Measurements from ENCODE around the gene UBE3D.

Gene UBE3D

DNA sequence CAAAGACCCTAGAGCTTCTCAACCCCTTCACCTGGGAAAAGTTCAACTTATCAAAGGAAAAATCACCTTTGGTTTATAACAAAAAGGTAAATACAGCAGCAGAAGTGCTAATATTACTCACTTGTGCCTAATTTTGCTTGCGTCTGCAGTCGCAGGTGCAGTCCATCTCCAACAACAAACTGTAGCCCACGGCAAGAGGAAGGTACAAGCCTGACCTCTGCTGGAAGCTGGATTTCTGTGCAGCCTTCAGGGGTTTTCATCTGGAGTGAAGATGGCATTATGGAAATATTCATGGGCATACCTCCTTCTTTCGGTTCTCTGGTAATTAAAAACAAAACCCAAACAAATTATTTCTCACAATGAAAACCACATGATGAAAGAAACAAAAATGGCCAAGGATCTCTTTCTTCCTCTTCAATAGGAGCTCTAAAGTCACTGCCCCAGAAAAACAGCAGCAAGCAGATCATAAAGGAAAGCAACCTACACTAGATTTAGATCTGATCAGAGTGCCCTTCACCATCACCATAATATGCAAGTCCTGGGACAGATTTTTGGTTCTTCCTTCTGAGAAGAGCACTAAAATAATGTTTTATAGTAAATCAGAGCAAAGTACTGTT is 7.8 kb downstream of the UBE3D start:
- Histone ChIP-seq H4K91ac (ENCODE audit: low read depth, low read length) (no peak overlapping the region), H2BK12ac (ENCODE audit: low read length) (no peak overlapping the region), H3K4ac (ENCODE audit: low read depth, low read length) (no peak overlapping the region), H2AK5ac (ENCODE audit: low read length) (no peak overlapping the region), H3K9ac (ENCODE audit: low read length) (no peak overlapping the region), H3K4me2 (ENCODE audit: low read length) (no peak overlapping the region), H3K27me3 (ENCODE audit: insufficient read depth, low read length) (no peaks in the 10 kb centered on the region), H3K4me3 (ENCODE audit: low read depth, low read length) (no peak overlapping the region), H3K79me1 (ENCODE audit: low read length) (no peaks in the 10 kb centered on the region), H3K27ac (ENCODE audit: low read depth, low read length) (no peak overlapping the region), H3K4me1 (ENCODE audit: control insufficient read depth in 1 of 2, insufficient read depth in 2 of 2, low read length in 2 of 2) (no peaks in the 10 kb centered on the region), H3K79me2 (ENCODE audit: control insufficient read depth, insufficient read depth, low read length, poor library complexity) (no peaks in the 10 kb centered on the region), H3K9me3 (ENCODE audit: insufficient read depth, low read depth, low read length) (no peaks in the 10 kb centered on the region), H2AFZ (ENCODE audit: insufficient read depth, low read length, poor library complexity) (no peak overlapping the region), H4K12ac (ENCODE audit: low read depth, low read length) (no peak overlapping the region), H3K23ac (ENCODE audit: low read length) (no peak overlapping the region), H3K36me3 (ENCODE audit: control insufficient read depth in 1 of 2, insufficient read depth in 2 of 2, low read length in 2 of 2) (no peaks in the 10 kb centered on the region), H2BK120ac (ENCODE audit: insufficient read depth, low read length, poor library complexity) (no peak overlapping the region), H4K8ac (ENCODE audit: low read depth, low read length) (no peak overlapping the region), H3K18ac (ENCODE audit: low read length) (no peak overlapping the region), H3K14ac (ENCODE audit: low read length) (no peak overlapping the region), H2BK5ac (ENCODE audit: low read depth, low read length, poor library complexity) (no peak overlapping the region)
- WGBS (ENCODE audit: extremely low coverage, insufficient coverage, insufficient read length) = no CpG with 5 or more reads among the region's 4 CpGs
- peak; percentile 39 to 81 for DNase-seq

DNA sequence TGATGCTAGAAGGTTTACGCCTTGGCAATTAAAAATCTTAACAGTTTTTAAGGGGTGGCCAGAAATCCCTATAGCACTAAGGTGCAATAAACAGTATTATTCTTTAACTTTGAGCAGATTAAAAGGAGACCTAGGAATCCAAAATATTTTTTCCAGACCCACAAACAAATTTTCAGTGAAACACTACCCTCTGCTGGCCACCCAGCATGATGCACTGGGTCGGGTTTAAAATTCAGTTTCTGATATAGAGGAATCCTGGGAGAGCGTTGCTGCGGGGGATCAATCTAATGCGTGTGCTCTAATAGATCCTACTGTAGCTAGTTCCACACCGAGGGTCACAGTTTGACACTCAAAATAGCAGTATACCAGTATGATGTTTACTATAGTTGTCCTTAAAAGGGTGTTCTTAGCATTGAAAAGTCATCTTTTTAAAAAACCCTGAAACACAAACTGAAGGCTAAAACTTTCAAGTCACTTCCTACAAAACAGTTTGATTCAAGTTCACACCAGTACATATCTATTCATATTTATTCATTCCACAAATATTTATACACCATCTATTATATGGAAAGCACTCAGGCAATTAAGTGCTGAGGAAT is 10.2 kb downstream of the UBE3D start:
- DNase-seq = peak; percentile 42 to 76
- Histone ChIP-seq H3K79me1 (ENCODE audit: low read length) (no peaks in the 10 kb centered on the region), H3K23ac (ENCODE audit: low read length) (no peak overlapping the region), H4K8ac (ENCODE audit: low read depth, low read length) (no peak overlapping the region), H4K12ac (ENCODE audit: low read depth, low read length) (no peak overlapping the region), H3K27ac (ENCODE audit: low read depth, low read length) (no peak overlapping the region), H3K4me3 (ENCODE audit: low read depth, low read length) (no peak overlapping the region), H3K79me2 (ENCODE audit: control insufficient read depth, insufficient read depth, low read length, poor library complexity) (no peaks in the 10 kb centered on the region), H3K14ac (ENCODE audit: low read length) (no peak overlapping the region), H3K36me3 (ENCODE audit: control insufficient read depth in 1 of 2, insufficient read depth in 2 of 2, low read length in 2 of 2) (no peaks in the 10 kb centered on the region), H2BK5ac (ENCODE audit: low read depth, low read length, poor library complexity) (no peak overlapping the region), H2BK120ac (ENCODE audit: insufficient read depth, low read length, poor library complexity) (no peak overlapping the region), H3K4me1 (ENCODE audit: control insufficient read depth in 1 of 2, insufficient read depth in 2 of 2, low read length in 2 of 2) (no peaks in the 10 kb centered on the region), H3K4ac (ENCODE audit: low read depth, low read length) (no peak overlapping the region), H2BK12ac (ENCODE audit: low read length) (no peak overlapping the region), H4K91ac (ENCODE audit: low read depth, low read length) (no peak overlapping the region), H2AFZ (ENCODE audit: insufficient read depth, low read length, poor library complexity) (no peak overlapping the region), H3K9me3 (ENCODE audit: insufficient read depth, low read depth, low read length) (no peaks in the 10 kb centered on the region), H3K4me2 (ENCODE audit: low read length) (no peak overlapping the region), H3K27me3 (ENCODE audit: insufficient read depth, low read length) (no peaks in the 10 kb centered on the region), H3K9ac (ENCODE audit: low read length) (no peak overlapping the region), H2AK5ac (ENCODE audit: low read length) (no peak overlapping the region), H3K18ac (ENCODE audit: low read length) (no peak overlapping the region)
- no CpG with 5 or more reads among the region's 6 CpGs for WGBS (ENCODE audit: extremely low coverage, insufficient coverage, insufficient read length)

DNA sequence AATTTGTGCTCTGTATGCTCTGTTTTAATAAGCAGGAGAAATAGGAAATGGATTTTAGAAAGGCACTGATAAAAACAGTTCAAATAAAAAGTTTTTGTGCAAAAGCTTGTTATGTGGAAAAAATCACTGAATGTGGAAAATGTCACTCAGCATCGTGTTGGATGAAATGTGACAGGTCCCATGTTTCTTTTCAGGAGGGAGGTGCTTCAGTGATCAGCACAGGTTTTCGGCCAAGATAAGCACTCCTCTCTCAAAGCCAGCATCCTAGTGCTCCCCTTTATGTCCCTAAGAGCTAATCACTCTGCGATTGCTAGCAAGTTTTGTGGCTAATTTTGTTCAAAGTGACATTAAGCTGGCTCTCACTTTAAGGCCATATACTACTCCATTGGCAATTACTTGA is 12.0 kb downstream of the UBE3D start:
- no CpG with 5 or more reads among the region's 3 CpGs for WGBS (ENCODE audit: extremely low coverage, insufficient coverage, insufficient read length)
- no peak overlapping the region for H3K4ac ChIP-seq (ENCODE audit: low read depth, low read length)
- no peak overlapping the region for H4K12ac ChIP-seq (ENCODE audit: low read depth, low read length)
- no peaks in the 10 kb centered on the region for H3K79me1 ChIP-seq (ENCODE audit: low read length)
- no peak overlapping the region for H2BK120ac ChIP-seq (ENCODE audit: insufficient read depth, low read length, poor library complexity)
- no peak overlapping the region for H3K18ac ChIP-seq (ENCODE audit: low read length)
- H4K8ac ChIP-seq (ENCODE audit: low read depth, low read length) = no peak overlapping the region
- no peak for DNase-seq
- no peak overlapping the region for H3K27ac ChIP-seq (ENCODE audit: low read depth, low read length)
- H4K91ac ChIP-seq (ENCODE audit: low read depth, low read length) = no peak overlapping the region
- H2BK5ac ChIP-seq (ENCODE audit: low read depth, low read length, poor library complexity) = no peak overlapping the region
- H2AFZ ChIP-seq (ENCODE audit: insufficient read depth, low read length, poor library complexity) = no peak overlapping the region
- no peaks in the 10 kb centered on the region for H3K9me3 ChIP-seq (ENCODE audit: insufficient read depth, low read depth, low read length)
- H3K4me3 ChIP-seq (ENCODE audit: low read depth, low read length) = no peak overlapping the region
- H3K36me3 ChIP-seq (ENCODE audit: control insufficient read depth in 1 of 2, insufficient read depth in 2 of 2, low read length in 2 of 2) = no peaks in the 10 kb centered on the region
- H2AK5ac ChIP-seq (ENCODE audit: low read length) = no peak overlapping the region
- no peak overlapping the region for H3K14ac ChIP-seq (ENCODE audit: low read length)
- no peak overlapping the region for H2BK12ac ChIP-seq (ENCODE audit: low read length)
- H3K4me1 ChIP-seq (ENCODE audit: control insufficient read depth in 1 of 2, insufficient read depth in 2 of 2, low read length in 2 of 2) = no peaks in the 10 kb centered on the region
- H3K9ac ChIP-seq (ENCODE audit: low read length) = no peak overlapping the region
- H3K79me2 ChIP-seq (ENCODE audit: control insufficient read depth, insufficient read depth, low read length, poor library complexity) = no peaks in the 10 kb centered on the region
- H3K23ac ChIP-seq (ENCODE audit: low read length) = no peak overlapping the region
- H3K27me3 ChIP-seq (ENCODE audit: insufficient read depth, low read length) = no peaks in the 10 kb centered on the region
- H3K4me2 ChIP-seq (ENCODE audit: low read length) = no peak overlapping the region

DNA sequence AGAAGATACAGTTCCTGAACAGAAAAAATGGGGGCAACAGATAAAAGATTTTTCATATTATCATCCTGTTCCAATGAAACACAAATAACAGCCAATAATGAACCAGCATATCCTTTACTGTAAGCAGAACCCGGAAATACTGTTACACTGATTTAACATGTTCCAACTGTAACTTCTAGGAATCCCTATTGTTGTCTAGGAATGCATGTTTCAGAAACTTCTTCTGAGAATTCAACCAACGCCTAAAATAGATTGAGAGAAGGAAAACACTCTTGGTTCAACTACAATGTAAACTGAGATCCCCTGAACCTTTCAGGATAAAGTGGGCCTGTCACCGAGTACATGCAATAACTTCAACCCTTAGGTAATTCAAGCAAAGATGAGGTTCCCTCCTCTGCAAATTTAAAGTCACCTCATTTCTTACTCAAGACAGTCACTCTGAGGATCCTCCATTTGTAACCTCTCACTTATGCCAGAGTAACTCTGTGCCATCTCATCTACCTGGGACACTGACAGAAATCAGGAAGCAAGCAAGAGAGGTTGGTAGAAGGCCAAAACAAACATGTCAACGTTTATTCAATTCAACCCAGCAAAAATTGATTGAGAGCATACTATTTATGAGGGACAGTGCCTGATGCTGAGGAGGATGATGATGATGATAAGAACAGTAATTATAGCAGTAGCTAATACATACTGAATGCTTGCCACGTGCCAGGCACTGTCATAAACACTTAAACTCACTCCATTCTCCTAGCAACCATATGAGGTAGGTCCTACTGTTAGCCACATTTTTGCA is 14.1 kb downstream of the UBE3D start:
- Histone ChIP-seq H2BK5ac (ENCODE audit: low read depth, low read length, poor library complexity) (no peak overlapping the region), H3K79me1 (ENCODE audit: low read length) (no peaks in the 10 kb centered on the region), H4K8ac (ENCODE audit: low read depth, low read length) (no peak overlapping the region), H3K36me3 (ENCODE audit: control insufficient read depth in 1 of 2, insufficient read depth in 2 of 2, low read length in 2 of 2) (no peaks in the 10 kb centered on the region), H3K9me3 (ENCODE audit: insufficient read depth, low read depth, low read length) (no peaks in the 10 kb centered on the region), H4K12ac (ENCODE audit: low read depth, low read length) (no peak overlapping the region), H2BK12ac (ENCODE audit: low read length) (no peak overlapping the region), H3K27me3 (ENCODE audit: insufficient read depth, low read length) (no peaks in the 10 kb centered on the region), H3K23ac (ENCODE audit: low read length) (no peak overlapping the region), H4K91ac (ENCODE audit: low read depth, low read length) (no peak overlapping the region), H3K27ac (ENCODE audit: low read depth, low read length) (no peak overlapping the region), H3K4ac (ENCODE audit: low read depth, low read length) (no peak overlapping the region), H3K14ac (ENCODE audit: low read length) (no peak overlapping the region), H3K18ac (ENCODE audit: low read length) (no peak overlapping the region), H3K4me3 (ENCODE audit: low read depth, low read length) (no peak overlapping the region), H3K79me2 (ENCODE audit: control insufficient read depth, insufficient read depth, low read length, poor library complexity) (no peaks in the 10 kb centered on the region), H2AK5ac (ENCODE audit: low read length) (no peak overlapping the region), H2AFZ (ENCODE audit: insufficient read depth, low read length, poor library complexity) (no peak overlapping the region), H3K4me1 (ENCODE audit: control insufficient read depth in 1 of 2, insufficient read depth in 2 of 2, low read length in 2 of 2) (peaks cover 0 to 4% of the 10 kb centered on the region in 2 experiments), H3K9ac (ENCODE audit: low read length) (no peak overlapping the region), H3K4me2 (ENCODE audit: low read length) (no peak overlapping the region), H2BK120ac (ENCODE audit: insufficient read depth, low read length, poor library complexity) (no peak overlapping the region)
- WGBS (ENCODE audit: extremely low coverage, insufficient coverage, insufficient read length) = no CpG with 5 or more reads among the region's 5 CpGs
- no peak for DNase-seq

All from trophoblast cell (in vitro differentiated cells and primary cell).